Right lobe of liver (tissue), 4 donors: ENCODE measurements around the gene NLGN4X.

ENCODE experiments used
- POLR2A ChIP-seq: fragments of 450-650 bp; IDR thresholded peaks from one replicate; pipeline ENCODE4 v1.6.1; 2017; ENCODE audit warnings: antibody characterized with exemption, mild to moderate bottlenecking
- TF ChIP-seq, protein P1 (sequence below), 4 donors: fragments of 200-600 bp in 3 of 4; fragments of 450-650 bp in 1 of 4; IDR thresholded peaks; one replicate each; pipeline versions ENCODE4 v1.5.1 to v1.8.0; 2016 to 2022; ENCODE audit warnings: antibody characterized with exemption in 4 of 4, mild to moderate bottlenecking in 2 of 4
- donor health status: DM: no; HTN: no; CAD: no.
- donor health status: DM: no; HTN: no; CAD: no.
- donor health status: DM: no; HTN: yes; CAD: no.

DNA sequence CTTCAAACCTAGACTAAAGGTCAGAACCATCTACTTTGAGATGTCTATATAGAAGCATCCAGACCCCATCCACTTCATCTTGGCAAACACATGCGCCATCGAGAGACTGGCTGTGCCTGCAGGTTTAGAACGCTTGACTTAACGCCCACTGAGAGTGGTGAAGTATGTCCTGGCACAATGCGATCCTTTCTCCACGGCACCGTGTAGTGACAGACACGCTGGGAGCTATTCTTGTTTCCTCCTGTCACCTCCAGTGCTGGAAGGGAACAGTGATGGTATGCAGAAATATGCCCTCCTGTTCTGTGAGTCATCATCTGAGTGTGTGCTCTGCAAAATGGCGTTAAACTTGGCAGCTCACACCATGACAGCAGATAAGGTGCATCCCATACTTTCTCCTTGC, 330.2 kb downstream of the NLGN4X start:
- TF ChIP-seq POLR2A = no peak
- TF ChIP-seq, protein P1, sequence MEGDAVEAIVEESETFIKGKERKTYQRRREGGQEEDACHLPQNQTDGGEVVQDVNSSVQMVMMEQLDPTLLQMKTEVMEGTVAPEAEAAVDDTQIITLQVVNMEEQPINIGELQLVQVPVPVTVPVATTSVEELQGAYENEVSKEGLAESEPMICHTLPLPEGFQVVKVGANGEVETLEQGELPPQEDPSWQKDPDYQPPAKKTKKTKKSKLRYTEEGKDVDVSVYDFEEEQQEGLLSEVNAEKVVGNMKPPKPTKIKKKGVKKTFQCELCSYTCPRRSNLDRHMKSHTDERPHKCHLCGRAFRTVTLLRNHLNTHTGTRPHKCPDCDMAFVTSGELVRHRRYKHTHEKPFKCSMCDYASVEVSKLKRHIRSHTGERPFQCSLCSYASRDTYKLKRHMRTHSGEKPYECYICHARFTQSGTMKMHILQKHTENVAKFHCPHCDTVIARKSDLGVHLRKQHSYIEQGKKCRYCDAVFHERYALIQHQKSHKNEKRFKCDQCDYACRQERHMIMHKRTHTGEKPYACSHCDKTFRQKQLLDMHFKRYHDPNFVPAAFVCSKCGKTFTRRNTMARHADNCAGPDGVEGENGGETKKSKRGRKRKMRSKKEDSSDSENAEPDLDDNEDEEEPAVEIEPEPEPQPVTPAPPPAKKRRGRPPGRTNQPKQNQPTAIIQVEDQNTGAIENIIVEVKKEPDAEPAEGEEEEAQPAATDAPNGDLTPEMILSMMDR (IDR thresholded peaks at IDR 0.05) = no peak
